Duodenal mucosa (tissue), 2 donors: ENCODE data around the gene PYGO2.

Experiments used
- H3K27ac ChIP-seq: one replicate; pipeline ENCODE4 v1.7.0; 2013; ENCODE audit warnings: low read depth, low read length
- H3K27me3 ChIP-seq, 2 donors: one replicate each; pipeline ENCODE4 v1.7.0; 2013; ENCODE audit warnings: low read length in 2 of 2, control low read depth in 1 of 2; ENCODE audit not compliant: insufficient read depth in 2 of 2, control insufficient read depth in 1 of 2
- H3K36me3 ChIP-seq, 2 donors: one replicate each; pipeline ENCODE4 v1.7.0; 2013; ENCODE audit warnings: low read length in 2 of 2, control low read depth in 1 of 2; ENCODE audit not compliant: insufficient read depth in 2 of 2, control insufficient read depth in 1 of 2
- H3K4me1 ChIP-seq, 2 donors: one replicate each; pipeline ENCODE4 v1.7.0; 2013; ENCODE audit warnings: low read length in 2 of 2, control low read depth in 1 of 2; ENCODE audit not compliant: insufficient read depth in 2 of 2, control insufficient read depth in 1 of 2
- H3K4me3 ChIP-seq, 2 donors: one replicate each; pipeline ENCODE4 v1.7.0; 2013; ENCODE audit warnings: low read length in 2 of 2, low read depth in 1 of 2
- H3K9ac ChIP-seq, 2 donors: one replicate each; pipeline ENCODE4 v1.7.0; 2013; ENCODE audit warnings: low read length in 2 of 2, low read depth in 1 of 2
- H3K9me3 ChIP-seq, 2 donors: one replicate each; pipeline ENCODE4 v1.7.0; 2013; ENCODE audit warnings: low read length in 2 of 2, control low read depth in 1 of 2; ENCODE audit not compliant: control insufficient read depth in 1 of 2

The PYGO2 gene

GRCh38 chr1:154943649-154944400, 17.8 kb downstream of the PYGO2 start:
- Histone ChIP-seq H3K4me1 (peaks cover 51 to 52% of the 10 kb centered on the region in 2 donors), H3K9me3 (no peaks in the 10 kb centered on the region), H3K4me3 (no peak overlapping the region), H3K36me3 (peaks cover 0 to 31% of the 10 kb centered on the region in 2 donors), H3K9ac (peak overlapping the region; percentile 40 to 52), H3K27ac (peak overlapping the region; percentile 13), H3K27me3 (no peaks in the 10 kb centered on the region)

GRCh38 chr1:154941333-154942013, 20.1 kb downstream of the PYGO2 start:
- H3K4me1 ChIP-seq, result peaks cover 57 to 59% of the 10 kb centered on the region in 2 donors

GRCh38 chr1:154940651-154941194, 20.9 kb downstream of the PYGO2 start:
- Histone ChIP-seq H3K9ac (peak overlapping the region; percentile 28 to 36), H3K9me3 (no peaks in the 10 kb centered on the region), H3K27ac (no peak overlapping the region), H3K4me1 (peaks cover 59 to 63% of the 10 kb centered on the region in 2 donors), H3K27me3 (no peaks in the 10 kb centered on the region), H3K36me3 (peaks cover 0 to 8% of the 10 kb centered on the region in 2 donors), H3K4me3 (no peak overlapping the region)

More at GRCh38 chr1:154941333-154942013, 20.1 kb downstream of the PYGO2 start:
- Histone ChIP-seq H3K4me3 (no peak overlapping the region), H3K9me3 (no peaks in the 10 kb centered on the region), H3K36me3 (peaks cover 0 to 15% of the 10 kb centered on the region in 2 donors), H3K27ac (no peak overlapping the region), H3K9ac (peak overlapping the region; percentile 28 to 38), H3K27me3 (no peaks in the 10 kb centered on the region)

GRCh38 chr1:154940213-154940560, 21.4 kb downstream of the PYGO2 start:
- H3K9ac ChIP-seq, result no peak overlapping the region
- peaks cover 62 to 63% of the 10 kb centered on the region in 2 donors for H3K4me1 ChIP-seq
- H3K9me3 ChIP-seq, result no peaks in the 10 kb centered on the region
- no peaks in the 10 kb centered on the region for H3K27me3 ChIP-seq
- H3K36me3 ChIP-seq, result peaks cover 0 to 3% of the 10 kb centered on the region in 2 donors
- H3K27ac ChIP-seq, result no peak overlapping the region
- no peak overlapping the region for H3K4me3 ChIP-seq

GRCh38 chr1:154938604-154939399, 22.8 kb downstream of the PYGO2 start:
- H3K27me3 ChIP-seq, result no peaks in the 10 kb centered on the region
- H3K27ac ChIP-seq, result no peak overlapping the region
- no peaks in the 10 kb centered on the region for H3K36me3 ChIP-seq
- no peaks in the 10 kb centered on the region for H3K9me3 ChIP-seq
- peaks cover 51 to 52% of the 10 kb centered on the region in 2 donors for H3K4me1 ChIP-seq
- no peak overlapping the region for H3K9ac ChIP-seq
- H3K4me3 ChIP-seq, result no peak overlapping the region

GRCh38 chr1:154937988-154938386, 23.6 kb downstream of the PYGO2 start:
- peaks cover 45 to 48% of the 10 kb centered on the region in 2 donors for H3K4me1 ChIP-seq
- peak overlapping the region in 1 of 2 donors; percentile 85 for H3K4me3 ChIP-seq
- no peaks in the 10 kb centered on the region for H3K9me3 ChIP-seq

GRCh38 chr1:154937085-154937987, 24.2 kb downstream of the PYGO2 start:
- Histone ChIP-seq H3K4me1 (peaks cover 39 to 49% of the 10 kb centered on the region in 2 donors), H3K27me3 (no peaks in the 10 kb centered on the region), H3K27ac (peak overlapping the region; percentile 99)

More at GRCh38 chr1:154937988-154938386, 23.6 kb downstream of the PYGO2 start:
- Histone ChIP-seq H3K36me3 (no peaks in the 10 kb centered on the region), H3K27ac (peak overlapping the region; percentile 99), H3K27me3 (no peaks in the 10 kb centered on the region), H3K9ac (peak overlapping the region; percentile 94 to 100)

GRCh38 chr1:154936555-154937084, 25.0 kb downstream of the PYGO2 start, which contains the start of gene PMVK:
Gene PMVK (minus strand): TSS chr1:154936719. CDS start chr1:154936685, 34 bp downstream.
- H3K27me3 ChIP-seq, result no peaks in the 10 kb centered on the region
- peaks cover 34 to 44% of the 10 kb centered on the region in 2 donors for H3K4me1 ChIP-seq

More at GRCh38 chr1:154937085-154937987, 24.2 kb downstream of the PYGO2 start:
- no peaks in the 10 kb centered on the region for H3K36me3 ChIP-seq
- peak overlapping the region; percentile 94 to 100 for H3K9ac ChIP-seq
- H3K9me3 ChIP-seq, result no peaks in the 10 kb centered on the region
- H3K4me3 ChIP-seq, result peak overlapping the region; percentile 85 to 97

More at GRCh38 chr1:154936555-154937084, 25.0 kb downstream of the PYGO2 start, which contains the start of gene PMVK:
- H3K9ac ChIP-seq, result peak within 1 kb of the TSS; percentile 94 to 100
- no peaks in the 10 kb centered on the region for H3K36me3 ChIP-seq
- peak within 1 kb of the TSS; percentile 99 for H3K27ac ChIP-seq
- no peaks in the 10 kb centered on the region for H3K9me3 ChIP-seq
- peak within 1 kb of the TSS; percentile 85 to 97 for H3K4me3 ChIP-seq
